ENCODE results near the gene RNU1-2.
A peak's percentile ranks its signal among the peaks of the same experiment; 100 is the strongest.
"Not testable (repeated sequence)": the region's sequence is repeated elsewhere in the genome, so short reads cannot be mapped to it uniquely, and the experiment has no call there.

Gene RNU1-2

DNA sequence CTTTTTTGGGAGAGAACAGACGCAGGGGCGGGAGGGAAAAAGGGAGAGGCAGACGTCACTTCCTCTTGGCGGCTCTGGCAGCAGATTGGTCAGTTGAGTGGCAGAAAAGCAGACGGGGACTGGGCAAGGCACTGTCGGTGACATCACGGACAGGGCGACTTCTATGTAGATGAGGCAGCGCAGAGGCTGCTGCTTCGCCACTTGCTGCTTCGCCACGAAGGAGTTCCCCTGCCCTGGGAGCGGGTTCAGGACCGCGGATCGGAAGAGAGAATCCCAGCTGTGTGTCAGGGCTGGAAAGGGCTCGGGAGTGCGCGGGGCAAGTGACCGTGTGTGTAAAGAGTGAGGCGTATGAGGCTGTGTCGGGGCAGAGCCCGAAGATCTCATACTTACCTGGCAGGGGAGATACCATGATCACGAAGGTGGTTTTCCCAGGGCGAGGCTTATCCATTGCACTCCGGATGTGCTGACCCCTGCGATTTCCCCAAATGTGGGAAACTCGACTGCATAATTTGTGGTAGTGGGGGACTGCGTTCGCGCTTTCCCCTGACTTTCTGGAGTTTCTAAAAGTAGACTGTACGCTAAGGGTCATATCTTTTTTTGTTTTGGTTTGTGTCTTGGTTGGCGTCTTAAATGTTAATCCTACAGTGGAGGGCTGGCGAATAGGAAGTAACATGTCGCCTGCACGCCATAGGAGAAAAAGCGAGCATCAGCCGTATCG lies at the start of gene RNU1-2:
RNU1-2 (plus strand) TSS at position 383 of the 718 bp plus-strand sequence.
- H3K27me3 ChIP-seq (ENCODE audit: control insufficient read depth, insufficient read depth, low read length); H3K36me3 ChIP-seq (ENCODE audit: control insufficient read depth, insufficient read depth, low read length); H3K9me3 ChIP-seq (ENCODE audit: control insufficient read depth, insufficient read depth, low read length): not testable (repeated sequence)
- Histone ChIP-seq H3K4me3 (ENCODE audit: low read depth, low read length) (peak within 1 kb of the TSS; percentile 69), H3K27ac (ENCODE audit: low read depth, low read length) (peak within 1 kb of the TSS; percentile 91), H3K4me1 (ENCODE audit: control insufficient read depth, insufficient read depth, low read length) (peaks cover 13% of the 10 kb centered on the region), H3K9ac (ENCODE audit: low read depth, low read length) (peak within 1 kb of the TSS; percentile 96)

DNA sequence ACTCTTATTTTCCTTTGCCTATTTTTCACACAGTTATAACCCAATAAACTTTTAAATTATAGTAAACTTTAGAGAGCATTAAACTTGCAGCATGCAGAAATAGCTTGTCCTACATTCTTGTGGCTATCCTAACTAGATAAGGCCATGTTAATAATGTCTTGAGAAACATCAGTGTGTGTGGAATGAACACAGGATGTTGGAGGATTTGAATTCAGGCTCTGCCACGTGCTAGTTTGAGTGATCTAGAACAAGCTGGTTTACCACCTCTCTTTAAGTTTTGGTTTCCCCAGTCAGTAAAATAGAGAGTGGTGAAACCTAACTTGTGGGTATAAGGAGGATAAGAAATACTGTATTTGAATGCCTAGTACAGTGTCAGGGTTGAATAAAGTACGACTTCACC lies 39.6 kb upstream of the RNU1-2 start:
- not testable (repeated sequence) for H3K9me3 ChIP-seq (ENCODE audit: control insufficient read depth, insufficient read depth, low read length); H3K9ac ChIP-seq (ENCODE audit: low read depth, low read length); H3K4me3 ChIP-seq (ENCODE audit: low read depth, low read length); H3K4me1 ChIP-seq (ENCODE audit: control insufficient read depth, insufficient read depth, low read length); H3K27ac ChIP-seq (ENCODE audit: low read depth, low read length); H3K27me3 ChIP-seq (ENCODE audit: control insufficient read depth, insufficient read depth, low read length); H3K36me3 ChIP-seq (ENCODE audit: control insufficient read depth, insufficient read depth, low read length)

GRCh38 chr1:16859167-16860041 lies 36.4 kb upstream of the RNU1-2 start:
- peak overlapping the region; percentile 54 for H3K4me3 ChIP-seq (ENCODE audit: low read depth, low read length)
- not testable (repeated sequence) for H3K27ac ChIP-seq (ENCODE audit: low read depth, low read length); H3K4me1 ChIP-seq (ENCODE audit: control insufficient read depth, insufficient read depth, low read length); H3K36me3 ChIP-seq (ENCODE audit: control insufficient read depth, insufficient read depth, low read length); H3K9me3 ChIP-seq (ENCODE audit: control insufficient read depth, insufficient read depth, low read length); H3K9ac ChIP-seq (ENCODE audit: low read depth, low read length); H3K27me3 ChIP-seq (ENCODE audit: control insufficient read depth, insufficient read depth, low read length)

- not testable (repeated sequence) for H3K4me1 ChIP-seq (ENCODE audit: control insufficient read depth, insufficient read depth, low read length); H3K9ac ChIP-seq (ENCODE audit: low read depth, low read length); H3K36me3 ChIP-seq (ENCODE audit: control insufficient read depth, insufficient read depth, low read length); H3K27ac ChIP-seq (ENCODE audit: low read depth, low read length); H3K27me3 ChIP-seq (ENCODE audit: control insufficient read depth, insufficient read depth, low read length); H3K9me3 ChIP-seq (ENCODE audit: control insufficient read depth, insufficient read depth, low read length)
- peak overlapping the region; percentile 45; the same call in 1 of the 2 replicates for H3K4me3 ChIP-seq (ENCODE audit: low read depth, low read length)
These were observed 35.7 kb upstream of the RNU1-2 start for GRCh38 chr1:16860048-16860447.

DNA sequence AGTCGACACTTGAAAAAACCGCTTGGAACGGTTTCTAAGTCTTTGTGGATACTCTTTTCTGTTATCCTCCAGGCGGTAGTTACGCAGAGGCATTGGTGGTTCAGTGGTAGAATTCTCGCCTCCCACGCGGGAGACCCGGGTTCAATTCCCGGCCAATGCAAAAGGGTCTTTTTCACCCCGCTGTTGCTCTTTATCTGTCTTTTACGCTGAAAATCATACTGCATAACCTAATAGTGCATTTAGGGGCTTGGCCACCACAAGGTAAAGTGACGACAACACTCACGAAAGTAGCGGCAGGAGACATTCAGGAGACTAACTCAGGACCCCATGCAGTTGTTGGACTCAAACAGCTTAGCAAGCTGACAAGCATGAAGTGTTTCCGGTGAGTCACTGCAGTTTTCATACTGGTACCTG lies 33.9 kb upstream of the RNU1-2 start:
- not testable (repeated sequence) for H3K27ac ChIP-seq (ENCODE audit: low read depth, low read length); H3K4me1 ChIP-seq (ENCODE audit: control insufficient read depth, insufficient read depth, low read length)

GRCh38 chr1:16862415-16862814 lies 33.4 kb upstream of the RNU1-2 start:
- not testable (repeated sequence) for H3K36me3 ChIP-seq (ENCODE audit: control insufficient read depth, insufficient read depth, low read length); H3K9ac ChIP-seq (ENCODE audit: low read depth, low read length); H3K27me3 ChIP-seq (ENCODE audit: control insufficient read depth, insufficient read depth, low read length); H3K9me3 ChIP-seq (ENCODE audit: control insufficient read depth, insufficient read depth, low read length); H3K4me3 ChIP-seq (ENCODE audit: low read depth, low read length); H3K4me1 ChIP-seq (ENCODE audit: control insufficient read depth, insufficient read depth, low read length); H3K27ac ChIP-seq (ENCODE audit: low read depth, low read length)

More for the DNA sequence above, 33.9 kb upstream of the RNU1-2 start:
- not testable (repeated sequence) for H3K27me3 ChIP-seq (ENCODE audit: control insufficient read depth, insufficient read depth, low read length); H3K4me3 ChIP-seq (ENCODE audit: low read depth, low read length); H3K9ac ChIP-seq (ENCODE audit: low read depth, low read length); H3K36me3 ChIP-seq (ENCODE audit: control insufficient read depth, insufficient read depth, low read length); H3K9me3 ChIP-seq (ENCODE audit: control insufficient read depth, insufficient read depth, low read length)

- H3K9ac ChIP-seq (ENCODE audit: low read depth, low read length); H3K4me3 ChIP-seq (ENCODE audit: low read depth, low read length); H3K27ac ChIP-seq (ENCODE audit: low read depth, low read length); H3K36me3 ChIP-seq (ENCODE audit: control insufficient read depth, insufficient read depth, low read length); H3K27me3 ChIP-seq (ENCODE audit: control insufficient read depth, insufficient read depth, low read length); H3K4me1 ChIP-seq (ENCODE audit: control insufficient read depth, insufficient read depth, low read length); H3K9me3 ChIP-seq (ENCODE audit: control insufficient read depth, insufficient read depth, low read length): not testable (repeated sequence)
These were observed 32.8 kb upstream of the RNU1-2 start for GRCh38 chr1:16863024-16863423.

GRCh38 chr1:16866926-16867707 lies 28.7 kb upstream of the RNU1-2 start:
- not testable (repeated sequence) for H3K36me3 ChIP-seq (ENCODE audit: control insufficient read depth, insufficient read depth, low read length); H3K4me1 ChIP-seq (ENCODE audit: control insufficient read depth, insufficient read depth, low read length); H3K27ac ChIP-seq (ENCODE audit: low read depth, low read length); H3K9me3 ChIP-seq (ENCODE audit: control insufficient read depth, insufficient read depth, low read length); H3K9ac ChIP-seq (ENCODE audit: low read depth, low read length)
- Histone ChIP-seq H3K4me3 (ENCODE audit: low read depth, low read length) (peak overlapping the region; percentile 37; the same call in 1 of the 2 replicates), H3K27me3 (ENCODE audit: control insufficient read depth, insufficient read depth, low read length) (peaks cover 13% of the 10 kb centered on the region)

GRCh38 chr1:16868787-16869186 lies 27.0 kb upstream of the RNU1-2 start:
- H3K9me3 ChIP-seq (ENCODE audit: control insufficient read depth, insufficient read depth, low read length); H3K4me3 ChIP-seq (ENCODE audit: low read depth, low read length); H3K36me3 ChIP-seq (ENCODE audit: control insufficient read depth, insufficient read depth, low read length); H3K4me1 ChIP-seq (ENCODE audit: control insufficient read depth, insufficient read depth, low read length); H3K9ac ChIP-seq (ENCODE audit: low read depth, low read length); H3K27ac ChIP-seq (ENCODE audit: low read depth, low read length): not testable (repeated sequence)
- H3K27me3 ChIP-seq (ENCODE audit: control insufficient read depth, insufficient read depth, low read length): peaks cover 21% of the 10 kb centered on the region

- H3K27ac ChIP-seq (ENCODE audit: low read depth, low read length); H3K9ac ChIP-seq (ENCODE audit: low read depth, low read length); H3K4me3 ChIP-seq (ENCODE audit: low read depth, low read length); H3K4me1 ChIP-seq (ENCODE audit: control insufficient read depth, insufficient read depth, low read length); H3K9me3 ChIP-seq (ENCODE audit: control insufficient read depth, insufficient read depth, low read length); H3K36me3 ChIP-seq (ENCODE audit: control insufficient read depth, insufficient read depth, low read length): not testable (repeated sequence)
- peaks cover 22% of the 10 kb centered on the region for H3K27me3 ChIP-seq (ENCODE audit: control insufficient read depth, insufficient read depth, low read length)
These were observed 25.8 kb upstream of the RNU1-2 start for GRCh38 chr1:16869996-16870395.

GRCh38 chr1:16871171-16871570 lies 24.6 kb upstream of the RNU1-2 start:
- Histone ChIP-seq H3K27me3 (ENCODE audit: control insufficient read depth, insufficient read depth, low read length) (peaks cover 28% of the 10 kb centered on the region), H3K4me3 (ENCODE audit: low read depth, low read length) (peak overlapping the region; percentile 83)
- H3K9me3 ChIP-seq (ENCODE audit: control insufficient read depth, insufficient read depth, low read length); H3K9ac ChIP-seq (ENCODE audit: low read depth, low read length); H3K36me3 ChIP-seq (ENCODE audit: control insufficient read depth, insufficient read depth, low read length); H3K4me1 ChIP-seq (ENCODE audit: control insufficient read depth, insufficient read depth, low read length); H3K27ac ChIP-seq (ENCODE audit: low read depth, low read length): not testable (repeated sequence)
